ENCODE data around the gene DNAJC4. TPM values are rescaled to one million over a fixed set of nuclear protein-coding genes. Genes with fewer than 3 reads are reported as not detected.

DNAJC4 gene
- total RNA-seq, 1 donor from 2014 or later, result 48.2 TPM

DNA sequence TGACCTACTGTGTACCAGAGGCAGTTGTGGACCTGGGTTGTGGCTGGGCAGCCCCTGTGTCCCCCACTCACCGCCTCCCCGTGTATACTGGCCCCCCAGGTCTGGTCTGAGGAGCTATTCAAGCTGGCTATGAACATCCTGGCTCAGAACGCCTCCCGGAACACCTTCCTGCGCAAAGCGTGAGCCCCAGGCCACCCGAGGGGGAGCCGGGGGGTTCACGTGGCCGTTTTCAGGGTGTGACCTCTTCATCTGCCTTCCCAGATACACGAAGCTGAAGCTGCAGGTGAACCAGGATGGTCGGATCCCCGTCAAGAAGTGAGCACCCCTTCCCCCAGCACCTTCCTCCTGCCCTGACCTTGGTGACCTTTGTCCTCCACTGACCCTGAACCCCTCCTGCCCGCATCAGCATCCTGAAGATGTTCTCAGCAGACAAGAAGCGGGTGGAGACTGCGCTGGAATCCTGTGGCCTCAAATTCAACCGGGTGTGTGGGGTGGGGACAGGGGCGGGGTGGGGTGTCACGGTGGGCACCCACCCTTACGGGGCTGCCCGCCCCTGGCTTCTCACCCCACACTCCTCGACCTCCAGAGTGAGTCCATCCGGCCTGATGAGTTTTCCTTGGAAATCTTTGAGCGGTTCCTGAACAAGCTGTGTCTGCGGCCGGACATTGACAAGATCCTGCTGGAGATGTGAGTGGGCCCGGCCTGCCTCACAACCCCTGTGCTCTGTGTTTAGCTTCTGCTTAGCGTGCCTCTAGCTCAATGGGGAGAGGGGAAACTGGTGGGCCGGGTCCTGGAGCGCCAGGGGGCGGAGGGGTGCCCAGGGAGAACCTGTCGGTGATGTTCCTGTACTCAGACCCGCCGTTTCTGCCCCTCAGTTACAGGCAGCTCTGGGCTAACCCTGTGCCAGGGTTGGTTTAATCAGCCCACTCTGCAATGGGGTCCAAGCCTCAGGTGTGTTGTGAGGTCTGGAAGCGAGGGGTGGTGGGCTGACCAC, 25.1 kb downstream of the DNAJC4 start:
- DNase-seq (ENCODE audit: extremely low spot score, unreplicated experiment), result no peak
- Mint-ChIP-seq H3K4me1 (ENCODE audit: unreplicated experiment) (peaks cover 8% of the 10 kb centered on the region), H3K9me3 (no peaks in the 10 kb centered on the region), H3K27ac (no peak overlapping the region), H3K4me3 (no peak overlapping the region), H3K36me3 (peaks cover 11% of the 10 kb centered on the region), H3K27me3 (no peaks in the 10 kb centered on the region)
- TF ChIP-seq, protein P1, sequence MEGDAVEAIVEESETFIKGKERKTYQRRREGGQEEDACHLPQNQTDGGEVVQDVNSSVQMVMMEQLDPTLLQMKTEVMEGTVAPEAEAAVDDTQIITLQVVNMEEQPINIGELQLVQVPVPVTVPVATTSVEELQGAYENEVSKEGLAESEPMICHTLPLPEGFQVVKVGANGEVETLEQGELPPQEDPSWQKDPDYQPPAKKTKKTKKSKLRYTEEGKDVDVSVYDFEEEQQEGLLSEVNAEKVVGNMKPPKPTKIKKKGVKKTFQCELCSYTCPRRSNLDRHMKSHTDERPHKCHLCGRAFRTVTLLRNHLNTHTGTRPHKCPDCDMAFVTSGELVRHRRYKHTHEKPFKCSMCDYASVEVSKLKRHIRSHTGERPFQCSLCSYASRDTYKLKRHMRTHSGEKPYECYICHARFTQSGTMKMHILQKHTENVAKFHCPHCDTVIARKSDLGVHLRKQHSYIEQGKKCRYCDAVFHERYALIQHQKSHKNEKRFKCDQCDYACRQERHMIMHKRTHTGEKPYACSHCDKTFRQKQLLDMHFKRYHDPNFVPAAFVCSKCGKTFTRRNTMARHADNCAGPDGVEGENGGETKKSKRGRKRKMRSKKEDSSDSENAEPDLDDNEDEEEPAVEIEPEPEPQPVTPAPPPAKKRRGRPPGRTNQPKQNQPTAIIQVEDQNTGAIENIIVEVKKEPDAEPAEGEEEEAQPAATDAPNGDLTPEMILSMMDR (conservative IDR thresholded peaks at IDR 0.05), result no peak

DNA sequence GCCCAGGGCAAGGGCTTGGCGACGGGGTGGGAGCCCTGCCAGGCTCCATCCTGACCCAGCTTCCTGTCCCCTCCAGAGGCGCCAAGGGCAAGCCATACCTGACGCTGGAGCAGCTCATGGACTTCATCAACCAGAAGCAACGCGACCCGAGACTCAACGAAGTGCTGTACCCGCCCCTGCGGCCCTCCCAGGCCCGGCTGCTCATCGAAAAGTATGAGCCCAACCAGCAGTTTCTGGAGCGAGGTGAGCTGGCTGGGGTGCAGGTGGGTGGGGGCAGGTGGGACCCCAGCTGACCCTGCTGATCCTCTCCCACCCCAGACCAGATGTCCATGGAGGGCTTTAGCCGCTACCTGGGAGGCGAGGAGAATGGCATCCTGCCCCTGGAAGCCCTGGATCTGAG, 26.0 kb downstream of the DNAJC4 start:
- Mint-ChIP-seq H3K4me1 (ENCODE audit: unreplicated experiment) (peaks cover 8% of the 10 kb centered on the region), H3K36me3 (peaks cover 11% of the 10 kb centered on the region), H3K27me3 (no peaks in the 10 kb centered on the region), H3K9me3 (no peaks in the 10 kb centered on the region), H3K27ac (no peak overlapping the region), H3K4me3 (no peak overlapping the region)
- TF ChIP-seq, protein P1 (conservative IDR thresholded peaks at IDR 0.05), result no peak
- DNase-seq (ENCODE audit: extremely low spot score, unreplicated experiment), result no peak

DNA sequence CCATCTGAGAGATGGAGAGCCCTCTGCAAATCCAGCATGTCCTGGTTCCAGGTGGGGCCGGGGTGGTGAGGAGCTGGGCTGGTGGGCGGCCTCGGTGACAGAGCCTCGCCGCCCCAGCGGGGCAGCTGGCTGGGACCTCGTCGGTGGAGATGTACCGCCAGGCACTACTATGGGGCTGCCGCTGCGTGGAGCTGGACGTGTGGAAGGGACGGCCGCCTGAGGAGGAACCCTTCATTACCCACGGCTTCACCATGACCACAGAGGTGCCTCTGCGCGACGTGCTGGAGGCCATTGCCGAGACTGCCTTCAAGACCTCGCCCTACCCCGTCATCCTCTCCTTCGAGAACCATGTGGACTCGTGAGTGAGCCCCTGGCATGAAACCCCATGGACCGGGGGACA, 28.0 kb downstream of the DNAJC4 start:
- TF ChIP-seq, protein P1 (conservative IDR thresholded peaks at IDR 0.05), result no peak
- DNase-seq (ENCODE audit: extremely low spot score, unreplicated experiment), result no peak
- H3K27me3 Mint-ChIP-seq, result no peaks in the 10 kb centered on the region
- no peak overlapping the region for H3K4me3 Mint-ChIP-seq
- no peak overlapping the region for H3K27ac Mint-ChIP-seq
- H3K4me1 Mint-ChIP-seq (ENCODE audit: unreplicated experiment), result peaks cover 8% of the 10 kb centered on the region
- H3K9me3 Mint-ChIP-seq, result no peaks in the 10 kb centered on the region
- peaks cover 11% of the 10 kb centered on the region for H3K36me3 Mint-ChIP-seq

DNA sequence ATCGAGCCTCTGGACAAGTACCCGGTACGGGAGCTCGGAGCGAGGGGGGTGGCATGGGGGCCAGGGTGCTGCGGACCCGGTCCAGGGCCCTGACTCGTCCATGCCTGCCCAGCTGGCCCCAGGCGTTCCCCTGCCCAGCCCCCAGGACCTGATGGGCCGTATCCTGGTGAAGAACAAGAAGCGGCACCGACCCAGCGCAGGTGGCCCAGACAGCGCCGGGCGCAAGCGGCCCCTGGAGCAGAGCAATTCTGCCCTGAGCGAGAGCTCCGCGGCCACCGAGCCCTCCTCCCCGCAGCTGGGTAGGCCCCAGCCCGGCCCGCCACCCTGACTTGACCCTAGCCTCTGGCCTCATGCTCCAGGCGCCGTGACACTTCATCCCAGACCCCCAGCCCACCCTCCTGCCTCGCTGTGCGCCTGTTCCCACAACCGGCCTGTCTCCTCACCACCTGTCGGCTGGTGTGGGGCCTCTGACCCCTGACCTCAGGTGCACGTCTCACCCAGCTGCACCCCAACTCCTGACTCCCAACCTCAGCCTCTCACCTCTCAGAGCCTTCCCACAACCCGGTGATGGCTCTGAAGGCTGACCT, 28.7 kb downstream of the DNAJC4 start:
- H3K27ac Mint-ChIP-seq, result no peak overlapping the region
- H3K9me3 Mint-ChIP-seq, result no peaks in the 10 kb centered on the region

DNA sequence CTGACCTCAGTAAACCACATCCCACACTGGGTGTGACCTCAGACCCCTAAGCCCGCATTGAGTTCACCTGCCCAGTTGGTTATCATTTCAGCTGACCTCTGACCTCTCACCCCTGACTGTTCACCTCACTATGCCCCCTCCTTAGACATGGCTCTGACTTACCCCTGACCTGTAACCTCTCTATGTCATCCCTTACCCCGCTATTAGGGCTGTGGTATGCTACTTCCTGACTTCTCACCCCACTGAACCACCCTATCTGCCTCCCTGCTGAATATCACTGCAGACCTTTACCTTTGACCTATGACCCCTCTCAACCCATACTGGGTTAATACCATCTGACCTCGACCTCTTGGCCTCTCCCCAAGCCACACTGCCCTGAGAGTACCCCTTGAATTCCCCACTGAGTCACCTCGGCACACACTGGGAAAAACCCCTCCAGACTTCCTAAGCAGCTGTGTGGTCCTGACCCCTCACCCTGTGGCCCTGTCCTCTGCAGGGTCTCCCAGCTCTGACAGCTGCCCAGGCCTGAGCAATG, 29.3 kb downstream of the DNAJC4 start:
- peaks cover 11% of the 10 kb centered on the region for H3K36me3 Mint-ChIP-seq
- TF ChIP-seq, protein P1 (conservative IDR thresholded peaks at IDR 0.05), result no peak
- DNase-seq (ENCODE audit: extremely low spot score, unreplicated experiment), result no peak
- no peak overlapping the region for H3K27ac Mint-ChIP-seq
- no peaks in the 10 kb centered on the region for H3K4me1 Mint-ChIP-seq (ENCODE audit: unreplicated experiment)
- no peak overlapping the region for H3K4me3 Mint-ChIP-seq
- H3K9me3 Mint-ChIP-seq, result no peaks in the 10 kb centered on the region
- no peaks in the 10 kb centered on the region for H3K27me3 Mint-ChIP-seq

More for the DNA sequence above, 28.7 kb downstream of the DNAJC4 start:
- no peak for DNase-seq (ENCODE audit: extremely low spot score, unreplicated experiment)
- TF ChIP-seq, protein P1 (conservative IDR thresholded peaks at IDR 0.05), result no peak
- Mint-ChIP-seq H3K27me3 (no peaks in the 10 kb centered on the region), H3K4me3 (no peak overlapping the region), H3K4me1 (ENCODE audit: unreplicated experiment) (peaks cover under 1% of the 10 kb centered on the region), H3K36me3 (peaks cover 11% of the 10 kb centered on the region)

All from type B pancreatic cell (in vitro differentiated cells).